Smooth muscle cell (in vitro differentiated cells): ENCODE measurements around the gene FSTL4. TPM values are rescaled to one million over a fixed set of nuclear protein-coding genes. Genes with fewer than 3 reads are reported as not detected.

Experiments
- DNase-seq: peaks from one replicate; lab custom pipeline; 2025; ENCODE audit not compliant: unreplicated experiment; lab: John Stamatoyannopoulos, UW
- H2AFZ ChIP-seq: fragments of 200-600 bp; sonication (generic); 2 replicates; pipeline ENCODE4 v1.6.0; 2016; ENCODE audit warnings: antibody characterized with exemption, low read depth, mild to moderate bottlenecking
- H3F3A ChIP-seq: fragments of 200-600 bp; sonication (generic); 2 replicates; pipeline ENCODE4 v1.6.0; 2017; ENCODE audit warnings: antibody characterized with exemption, low read depth
- H3K27ac ChIP-seq: fragments of 200-600 bp; sonication (generic); 2 replicates; pipeline ENCODE4 v1.5.1; 2016; ENCODE audit warnings: low read depth, mild to moderate bottlenecking
- H3K27me3 ChIP-seq: fragments of 200-600 bp; sonication (generic); 2 replicates; pipeline ENCODE4 v1.6.1; 2016; ENCODE audit warnings: low read depth, mild to moderate bottlenecking
- H3K36me3 ChIP-seq: fragments of 200-600 bp; sonication (generic); 2 replicates; pipeline ENCODE4 v1.5.1; 2016; ENCODE audit warnings: low read depth
- H3K4me1 ChIP-seq: fragments of 200-600 bp; sonication (generic); 2 replicates; pipeline ENCODE4 v1.5.1; 2016; ENCODE audit warnings: low read depth
- H3K4me2 ChIP-seq: fragments of 200-600 bp; sonication (generic); 2 replicates; pipeline ENCODE4 v1.6.0; 2016; ENCODE audit warnings: mild to moderate bottlenecking
- H3K4me3 ChIP-seq: fragments of 200-600 bp; sonication (generic); 2 replicates; pipeline ENCODE4 v1.5.1; 2016; ENCODE audit warnings: mild to moderate bottlenecking
- H3K79me2 ChIP-seq: fragments of 200-600 bp; sonication (generic); 2 replicates; pipeline ENCODE4 v1.6.0; 2016; ENCODE audit warnings: low read depth, mild to moderate bottlenecking
- H3K9ac ChIP-seq: fragments of 200-600 bp; sonication (generic); 2 replicates; pipeline ENCODE4 v1.6.0; 2016; ENCODE audit warnings: low read depth
- H3K9me3 ChIP-seq: fragments of 200-600 bp; sonication (generic); replicated peaks from 2 replicates; pipeline ENCODE4 v1.5.1; 2016; ENCODE audit warnings: low read depth
- H4K20me1 ChIP-seq: fragments of 200-600 bp; sonication (generic); 2 replicates; pipeline ENCODE4 v1.6.0; 2016; ENCODE audit warnings: low read depth
- WGBS: methylation state at CpG from one replicate; pipeline ENCODE4 v1.1.7; 2016; ENCODE audit warnings: low lambda C conversion rate; 5-methylcytosine and 5-hydroxymethylcytosine counted together
- polyA plus RNA-seq: library from polyadenylated mRNA; unstranded; fragments of >200 nt; fragmentation: Nextera tagmentation; extraction: Ambion mirVana; gene quantifications from 2 replicates; pipeline ENCODE4 v1.2.1, GENCODE V29; 2016
- total RNA-seq: library from RNA; depleted of rRNA; stranded (reverse); fragments of >200 nt; gene quantifications from 2 replicates; pipeline ENCODE4 v1.2.3, GENCODE V29; 2014
- TF ChIP-seq, protein P1 (sequence below): fragments of 200-600 bp; sonication (generic); IDR thresholded peaks from 2 replicates; pipeline ENCODE4 v1.5.1; 2017; ENCODE audit warnings: borderline replicate concordance, mild to moderate bottlenecking, antibody characterized with exemption; ENCODE audit not compliant: insufficient read depth, poor library complexity, severe bottlenecking

The FSTL4 gene
- total and polyA plus RNA-seq, 2 experiments from 2014 or later, result 0.49 TPM; not detected in 1

DNA sequence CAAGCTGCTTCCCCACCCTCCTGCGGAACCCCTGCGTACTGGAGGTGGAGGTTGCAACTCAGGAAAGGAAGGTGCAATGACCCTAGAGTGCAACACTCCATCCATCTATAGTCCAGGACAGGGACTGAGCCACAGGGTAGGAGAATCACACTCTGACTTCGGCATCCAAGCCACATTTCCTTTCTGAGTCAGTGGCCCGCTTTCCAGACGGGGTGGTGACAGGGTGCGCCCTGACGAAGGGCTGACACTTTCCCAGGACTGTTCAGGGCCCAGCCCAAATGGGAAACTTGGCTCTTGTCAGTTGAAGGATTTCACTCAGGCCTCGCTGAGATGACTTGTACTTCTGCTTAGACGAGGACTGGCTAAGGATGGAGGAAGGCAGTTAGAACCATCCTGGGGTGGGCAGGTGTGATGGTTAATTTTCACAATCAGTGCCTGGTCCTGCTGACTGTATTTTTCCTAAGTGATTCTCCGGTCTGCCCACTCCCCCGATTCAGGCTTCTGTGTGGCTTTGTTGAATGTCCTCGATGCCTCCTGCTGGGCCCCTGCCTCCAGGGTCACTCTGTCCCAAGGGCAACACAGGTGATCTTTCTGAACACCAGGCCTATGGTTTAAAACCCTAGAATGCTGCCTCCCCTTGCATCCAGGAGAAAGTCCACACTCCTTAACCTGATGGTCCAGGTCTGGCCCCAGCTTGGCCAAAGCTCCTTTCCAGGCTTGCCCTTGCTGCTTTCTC, 228.1 kb downstream of the FSTL4 start:
- no peaks in the 10 kb centered on the region for H3F3A ChIP-seq
- no peak overlapping the region for H2AFZ ChIP-seq
- TF ChIP-seq, protein P1, sequence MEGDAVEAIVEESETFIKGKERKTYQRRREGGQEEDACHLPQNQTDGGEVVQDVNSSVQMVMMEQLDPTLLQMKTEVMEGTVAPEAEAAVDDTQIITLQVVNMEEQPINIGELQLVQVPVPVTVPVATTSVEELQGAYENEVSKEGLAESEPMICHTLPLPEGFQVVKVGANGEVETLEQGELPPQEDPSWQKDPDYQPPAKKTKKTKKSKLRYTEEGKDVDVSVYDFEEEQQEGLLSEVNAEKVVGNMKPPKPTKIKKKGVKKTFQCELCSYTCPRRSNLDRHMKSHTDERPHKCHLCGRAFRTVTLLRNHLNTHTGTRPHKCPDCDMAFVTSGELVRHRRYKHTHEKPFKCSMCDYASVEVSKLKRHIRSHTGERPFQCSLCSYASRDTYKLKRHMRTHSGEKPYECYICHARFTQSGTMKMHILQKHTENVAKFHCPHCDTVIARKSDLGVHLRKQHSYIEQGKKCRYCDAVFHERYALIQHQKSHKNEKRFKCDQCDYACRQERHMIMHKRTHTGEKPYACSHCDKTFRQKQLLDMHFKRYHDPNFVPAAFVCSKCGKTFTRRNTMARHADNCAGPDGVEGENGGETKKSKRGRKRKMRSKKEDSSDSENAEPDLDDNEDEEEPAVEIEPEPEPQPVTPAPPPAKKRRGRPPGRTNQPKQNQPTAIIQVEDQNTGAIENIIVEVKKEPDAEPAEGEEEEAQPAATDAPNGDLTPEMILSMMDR, result no peak
- no peaks in the 10 kb centered on the region for H3K79me2 ChIP-seq
- peaks cover 12% of the 10 kb centered on the region for H3K4me1 ChIP-seq
- no peak overlapping the region for H3K4me2 ChIP-seq
- H3K9me3 ChIP-seq, result no peaks in the 10 kb centered on the region
- no peak overlapping the region for H3K4me3 ChIP-seq
- H3K27me3 ChIP-seq, result peaks cover 28% of the 10 kb centered on the region
- 68% methylated on average over 12 of the region's 12 CpGs for WGBS
- H4K20me1 ChIP-seq, result no peaks in the 10 kb centered on the region
- H3K36me3 ChIP-seq, result no peaks in the 10 kb centered on the region
- H3K9ac ChIP-seq, result no peak overlapping the region
- DNase-seq, result no peak
- no peak overlapping the region for H3K27ac ChIP-seq

DNA sequence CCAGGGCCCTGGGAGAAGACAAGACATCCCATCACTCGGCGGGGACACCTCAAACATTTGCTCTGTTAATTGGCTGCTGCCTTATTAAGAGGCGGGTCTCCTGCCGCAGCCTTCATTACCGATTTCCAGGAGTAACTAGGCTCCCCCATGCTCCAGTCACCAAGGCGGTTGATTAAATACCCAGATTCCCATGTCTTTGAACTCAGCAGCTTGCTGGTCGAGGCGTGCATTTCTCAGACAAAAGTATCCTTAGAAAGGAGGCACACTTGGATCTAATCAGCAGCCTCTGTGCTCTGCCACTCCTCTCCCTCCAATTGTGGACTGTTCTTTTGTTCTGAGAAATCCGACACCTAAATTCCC, 228.8 kb downstream of the FSTL4 start:
- Histone ChIP-seq H3K27me3 (peaks cover 22% of the 10 kb centered on the region), H3K36me3 (no peaks in the 10 kb centered on the region), H3K4me3 (no peak overlapping the region), H3K4me2 (no peak overlapping the region), H3K27ac (no peak overlapping the region), H3K9me3 (peaks cover under 1% of the 10 kb centered on the region), H3K9ac (no peak overlapping the region), H4K20me1 (no peaks in the 10 kb centered on the region), H3K79me2 (no peaks in the 10 kb centered on the region), H3F3A (no peaks in the 10 kb centered on the region), H2AFZ (no peak overlapping the region), H3K4me1 (peaks cover 12% of the 10 kb centered on the region)
- 65% methylated on average over 9 of the region's 9 CpGs for WGBS
- DNase-seq, result no peak
- TF ChIP-seq, protein P1, result no peak

DNA sequence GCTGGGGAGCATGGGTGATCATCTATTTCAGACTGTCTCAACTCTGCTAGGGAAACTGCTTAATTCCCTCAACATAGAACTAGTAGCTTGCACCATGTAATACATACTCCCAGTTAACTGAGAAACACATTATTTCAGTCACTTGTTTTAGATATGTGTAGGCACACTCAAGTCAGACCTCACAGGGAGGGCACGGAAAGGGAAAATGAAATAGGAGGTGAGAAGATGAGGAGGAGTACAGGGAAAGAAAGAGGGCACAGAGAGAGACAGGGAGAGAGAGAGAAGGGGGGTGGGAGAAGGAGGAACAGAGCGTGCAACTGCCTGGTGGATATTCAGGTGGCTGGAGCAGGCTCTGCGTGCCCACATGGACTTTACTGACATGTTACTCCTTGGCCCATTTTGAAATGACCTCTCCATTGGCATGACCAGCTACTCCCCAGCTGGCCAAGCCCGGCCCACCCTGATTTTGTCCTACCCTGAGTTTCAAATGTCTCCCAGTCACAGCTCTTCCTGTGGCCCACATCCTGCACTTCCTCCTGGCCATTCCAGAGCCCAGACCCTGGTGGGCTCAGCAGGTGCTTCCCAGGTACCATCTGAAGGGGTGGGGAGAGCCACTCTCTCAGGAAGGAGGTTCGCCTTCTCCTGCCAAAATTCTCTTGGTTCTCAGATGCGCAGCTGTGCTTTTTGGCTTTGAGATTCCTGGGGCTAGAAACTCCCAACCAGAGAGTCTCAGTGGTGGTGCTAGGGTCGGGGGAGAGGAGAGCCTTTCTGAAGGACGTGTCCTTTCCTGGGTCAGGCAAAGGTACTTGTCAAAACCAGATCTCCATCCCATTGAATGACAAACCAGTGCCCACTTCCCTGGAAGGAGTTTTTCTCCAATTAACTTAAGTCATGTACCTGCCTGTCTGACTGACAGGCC, 229.4 kb downstream of the FSTL4 start:
- no peak for DNase-seq
- no peak overlapping the region for H3K27ac ChIP-seq
- H3K36me3 ChIP-seq, result no peaks in the 10 kb centered on the region
- no peak overlapping the region for H3K4me3 ChIP-seq
- H3K79me2 ChIP-seq, result no peaks in the 10 kb centered on the region
- 88% methylated on average over 8 of the region's 8 CpGs for WGBS
- H3K4me2 ChIP-seq, result no peak overlapping the region
- H3K27me3 ChIP-seq, result peaks cover 19% of the 10 kb centered on the region
- H3F3A ChIP-seq, result no peaks in the 10 kb centered on the region
- no peak overlapping the region for H2AFZ ChIP-seq
- H3K9ac ChIP-seq, result no peak overlapping the region
- no peaks in the 10 kb centered on the region for H4K20me1 ChIP-seq
- H3K9me3 ChIP-seq, result peaks cover 2% of the 10 kb centered on the region
- TF ChIP-seq, protein P1, result no peak
- H3K4me1 ChIP-seq, result peaks cover 12% of the 10 kb centered on the region
